Right renal pelvis (tissue), 4 donors: ENCODE results near the gene HDGF. TPM values are rescaled to one million over a fixed set of nuclear protein-coding genes. Genes with fewer than 3 reads are reported as not detected.

Experiments used
- DNase-seq, 4 donors: peaks; one replicate each; pipeline ENCODE4 v3.0.0-alpha.2; 2013; ENCODE audit warnings: low read depth in 4 of 4, low spot score in 3 of 4, missing footprints in 1 of 4
- polyA plus RNA-seq, 4 donors: library from polyadenylated mRNA; unstranded; fragments of 120-200 nt; gene quantifications; one replicate each; pipeline ENCODE4 v1.2.1, GENCODE V29; 2013; ENCODE audit not compliant: insufficient read length in 4 of 4

The HDGF gene
- polyA plus RNA-seq = 100 to 1,000 TPM; 261 to 286 (median 283) TPM

GRCh38 chr1:156751451-156751756, at the start of gene HDGF:
HDGF (minus strand) TSS chr1:156751675; CDS start chr1:156751429, 246 bp downstream.
- no peak for DNase-seq

- no peak for DNase-seq
Measured at GRCh38 chr1:156797212-156797871, 45.9 kb upstream of the HDGF start.

GRCh38 chr1:156796340-156797097, 45.0 kb upstream of the HDGF start:
- no peak for DNase-seq

GRCh38 chr1:156795787-156796186, 44.3 kb upstream of the HDGF start:
- DNase-seq = no peak

DNA sequence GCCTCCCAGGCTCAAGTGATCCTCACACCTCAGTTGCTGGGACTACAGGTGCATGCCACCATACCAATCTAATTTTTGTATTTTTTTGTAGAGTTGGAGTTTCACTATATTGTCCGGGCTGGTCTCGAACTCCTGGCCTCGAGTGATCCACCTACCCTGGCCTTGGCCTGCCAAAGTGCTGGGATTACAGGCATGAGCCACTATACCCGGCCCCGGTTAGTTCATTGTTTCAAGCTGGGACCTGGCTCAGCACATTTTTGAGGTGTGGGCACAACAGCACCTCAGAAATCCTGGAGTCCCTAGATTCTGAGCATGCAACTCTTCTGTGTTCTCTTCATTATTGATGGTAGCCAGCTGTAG, 43.9 kb upstream of the HDGF start:
- DNase-seq = no peak

DNA sequence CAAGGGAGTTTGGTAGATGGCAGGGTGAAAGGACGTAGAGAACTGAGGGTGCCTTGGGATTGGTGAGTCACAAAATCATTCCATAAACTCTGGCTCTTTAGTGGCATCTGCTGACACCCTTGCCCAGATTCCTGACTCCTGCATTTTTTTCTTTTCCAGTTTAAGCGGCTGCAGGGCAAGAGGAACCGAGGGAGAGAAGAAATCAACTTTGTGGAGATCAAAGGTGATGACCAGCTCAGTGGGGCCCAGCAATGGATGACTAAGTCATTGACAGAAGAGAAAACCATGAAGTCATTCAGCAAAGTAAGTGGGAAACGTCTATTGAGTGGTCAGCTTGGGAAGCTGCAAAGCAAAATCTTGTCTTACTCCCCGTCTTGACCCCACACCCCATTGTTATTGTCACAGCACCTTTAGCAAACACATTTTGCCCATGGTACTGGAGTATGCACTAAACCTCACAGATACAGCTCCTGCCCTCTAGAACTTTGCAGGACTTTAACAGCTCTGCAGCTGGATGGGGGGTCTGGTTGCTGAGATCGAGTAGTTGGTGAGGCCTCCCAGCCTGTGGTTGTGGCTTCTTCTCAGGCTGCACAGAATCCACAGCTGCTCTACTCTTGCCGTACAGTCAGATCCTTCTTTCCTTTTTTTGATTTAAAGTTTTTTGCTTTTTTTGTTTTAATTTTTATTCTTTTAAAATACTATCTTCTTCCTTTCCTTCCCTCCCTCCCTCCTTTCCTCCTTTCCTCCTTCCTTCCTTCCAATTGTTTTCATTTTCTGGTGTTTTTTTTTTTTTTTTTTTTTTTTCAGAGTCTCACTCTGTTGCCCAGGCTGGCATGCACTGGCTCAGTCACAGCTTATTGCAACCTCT, 43.3 kb upstream of the HDGF start:
- DNase-seq = no peak

GRCh38 chr1:156789621-156790318, 38.3 kb upstream of the HDGF start:
- DNase-seq = no peak

DNA sequence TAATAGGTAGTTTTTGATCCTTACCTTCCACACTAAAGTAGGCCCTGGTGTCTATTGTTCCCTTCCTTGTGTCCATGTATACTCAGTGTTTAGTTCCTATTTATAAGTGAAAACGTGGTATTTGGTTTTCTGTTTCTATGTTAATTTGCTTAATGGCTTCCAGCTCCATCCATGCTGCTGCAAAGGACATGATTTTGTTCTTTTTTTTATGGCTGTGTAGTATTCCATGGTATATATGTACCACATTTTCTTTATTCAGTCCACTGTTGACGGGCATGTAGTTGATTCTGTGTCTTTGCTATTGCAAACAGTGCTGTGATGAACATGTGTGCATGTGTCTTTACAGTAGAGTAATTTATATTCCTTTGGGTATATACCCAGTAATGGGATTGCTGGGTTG, 36.7 kb upstream of the HDGF start:
- no peak for DNase-seq

DNA sequence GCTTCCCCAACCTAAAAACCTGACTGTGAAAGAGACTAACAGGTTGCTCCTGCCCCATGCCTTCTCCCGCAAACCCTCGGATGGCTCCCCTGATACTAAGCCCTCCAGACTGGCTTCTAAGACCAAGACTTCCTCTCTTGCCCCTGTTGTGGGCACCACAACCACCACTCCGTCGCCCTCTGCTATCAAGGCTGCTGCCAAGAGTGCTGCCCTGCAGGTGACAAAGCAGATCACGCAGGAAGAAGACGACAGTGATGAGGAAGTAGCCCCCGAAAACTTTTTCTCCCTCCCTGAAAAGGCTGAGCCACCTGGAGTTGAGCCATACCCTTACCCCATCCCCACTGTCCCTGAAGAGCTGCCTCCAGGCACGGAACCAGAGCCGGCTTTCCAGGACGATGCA, 35.2 kb upstream of the HDGF start:
- DNase-seq = no peak

GRCh38 chr1:156785458-156785857, 34.0 kb upstream of the HDGF start:
- DNase-seq = no peak

GRCh38 chr1:156781585-156782186, 30.2 kb upstream of the HDGF start:
- DNase-seq = no peak

DNA sequence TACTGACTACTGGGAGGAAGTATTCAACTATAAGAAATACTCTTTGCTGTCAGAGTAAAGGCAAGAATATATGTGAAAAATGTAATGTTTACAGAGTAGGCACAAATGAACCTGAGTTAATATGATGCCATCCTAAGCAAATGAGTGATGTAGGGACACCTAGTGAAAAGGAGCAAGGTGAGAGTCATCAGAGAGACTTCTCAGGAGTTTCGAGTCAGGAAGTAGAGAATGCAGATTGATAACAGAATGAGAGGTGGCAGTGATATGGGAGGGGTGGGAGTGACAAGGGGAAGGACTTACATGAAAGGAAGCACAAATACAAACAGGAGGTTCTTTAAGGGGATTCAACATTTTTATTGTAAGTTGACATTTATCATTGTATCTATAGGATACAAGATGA, 26.1 kb upstream of the HDGF start:
- no peak for DNase-seq

DNA sequence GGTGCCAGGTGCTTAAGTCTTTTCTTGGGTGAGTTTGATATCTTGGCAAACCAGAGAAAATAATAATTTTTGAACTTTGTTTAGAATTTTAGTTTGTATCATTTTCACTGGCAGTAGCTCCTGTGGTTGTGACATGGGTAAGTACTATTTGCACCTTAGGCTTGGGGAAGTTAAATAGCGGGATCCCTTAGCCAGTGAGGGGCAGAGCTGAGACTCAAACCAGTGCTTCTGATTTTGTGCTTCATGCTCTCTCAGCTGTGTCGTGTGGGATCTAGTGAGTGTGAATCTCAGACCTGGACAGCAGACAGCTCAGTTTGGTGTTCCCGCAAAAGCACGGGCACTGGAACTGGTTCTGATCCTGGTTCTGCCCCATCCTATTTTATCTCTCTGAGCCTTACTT, 25.5 kb upstream of the HDGF start:
- DNase-seq = no peak

- DNase-seq = no peak
Measured at GRCh38 chr1:156775799-156776198, 24.3 kb upstream of the HDGF start.

DNA sequence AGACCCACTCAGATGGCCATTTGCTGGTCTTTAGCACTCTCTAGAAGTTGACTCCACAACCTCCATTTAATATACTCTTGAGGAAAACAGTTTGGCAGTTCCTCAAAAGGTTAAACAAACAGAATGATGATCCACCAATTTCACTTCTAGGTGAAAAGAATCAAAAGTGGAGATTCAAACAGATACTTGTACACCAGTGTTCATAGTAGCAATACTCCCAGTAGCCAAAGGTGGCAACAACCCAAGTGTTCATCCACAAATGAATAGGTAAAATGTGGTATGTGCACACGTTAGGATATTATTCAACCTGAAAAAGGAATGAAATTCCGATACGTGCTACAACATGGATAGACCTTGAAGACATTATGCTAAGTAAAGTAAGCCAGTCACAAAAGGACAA, 22.1 kb upstream of the HDGF start:
- no peak for DNase-seq

GRCh38 chr1:156772728-156773497, 21.4 kb upstream of the HDGF start:
- no peak for DNase-seq

DNA sequence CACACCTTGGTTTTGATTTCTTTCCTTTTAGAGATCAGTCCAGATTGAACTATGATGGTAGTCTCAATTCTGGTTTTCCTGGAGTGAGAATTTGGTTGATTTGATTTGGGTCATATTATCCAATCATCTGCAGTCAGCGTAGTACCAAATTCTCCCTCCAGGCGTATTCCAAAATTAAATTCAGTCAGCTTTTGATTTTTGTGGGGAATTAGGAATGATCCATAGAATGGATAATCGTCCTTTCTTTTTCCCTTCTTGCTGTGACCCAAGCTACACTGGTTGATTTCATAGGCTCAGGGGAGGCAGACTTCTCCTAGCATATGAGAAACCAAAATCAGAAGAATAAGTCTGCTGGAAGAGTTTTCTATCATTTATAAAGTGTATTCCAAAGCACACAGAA, 20.7 kb upstream of the HDGF start:
- no peak for DNase-seq

DNA sequence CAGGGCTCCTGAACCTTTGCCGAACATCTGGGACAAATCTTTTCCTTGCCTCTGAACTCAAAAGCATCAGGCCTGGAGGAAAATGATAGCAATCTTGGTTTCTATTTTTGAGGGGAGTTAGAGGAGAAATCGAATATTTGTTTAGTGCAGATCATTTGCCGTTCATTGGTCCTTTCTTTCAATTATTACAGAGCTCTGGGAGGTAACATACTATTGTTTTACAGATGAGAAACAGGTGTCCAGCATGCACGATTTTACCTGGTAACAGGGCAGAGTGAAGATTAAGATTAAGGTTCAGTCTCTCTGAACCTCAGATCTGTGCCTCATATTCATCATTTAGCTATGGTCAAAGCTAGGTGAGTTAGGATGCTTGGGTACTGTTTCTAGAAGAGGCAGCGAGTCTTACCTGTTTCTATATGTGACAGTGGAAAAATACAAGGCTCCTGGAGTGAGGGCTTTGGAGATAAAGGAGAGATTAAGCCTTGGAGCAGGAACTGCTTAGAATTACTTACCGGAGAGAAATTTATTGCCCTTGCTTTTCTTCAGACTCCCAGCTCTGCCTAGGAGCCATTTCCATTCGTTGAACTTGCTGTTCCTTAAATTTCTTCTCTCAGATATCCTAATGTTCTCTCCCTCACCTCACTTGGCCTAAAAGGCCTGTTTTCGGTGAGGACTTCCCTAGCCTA, 17.3 kb upstream of the HDGF start:
- no peak for DNase-seq

- DNase-seq = no peak
Measured at GRCh38 chr1:156767879-156768604, 16.6 kb upstream of the HDGF start.
